Testis (tissue), 3 donors: ENCODE data around the gene PHAF1. TPM values are rescaled to one million over a fixed set of nuclear protein-coding genes. Genes with fewer than 3 reads are reported as not detected.

ENCODE experiments used
- DNase-seq: peaks from one replicate; pipeline ENCODE4 v3.0.0-alpha.2; 2019
- H3K27ac ChIP-seq, 2 donors: fragments of 200-600 bp; sonication (generic); one replicate each; pipeline ENCODE4 v1.5.1; 2019
- H3K27me3 ChIP-seq: fragments of 200-600 bp; sonication (generic); one replicate; pipeline ENCODE4 v1.5.1; 2019
- H3K36me3 ChIP-seq: fragments of 200-600 bp; sonication (generic); one replicate; pipeline ENCODE4 v1.5.1; 2017; ENCODE audit warnings: low read depth; ENCODE audit errors: missing control alignments
- H3K4me1 ChIP-seq: fragments of 200-600 bp; sonication (generic); one replicate; pipeline ENCODE4 v1.5.1; 2019
- H3K4me3 ChIP-seq, 2 donors: fragments of 200-600 bp; sonication (generic); one replicate each; pipeline ENCODE4 v1.5.1; 2017 to 2019
- H3K9me3 ChIP-seq: fragments of 200-600 bp; sonication (generic); one replicate; pipeline ENCODE4 v1.5.1; 2017
- CTCF ChIP-seq, 3 experiments: fragments of 450-650 bp in 2 of 3; fragments of 200-600 bp in 1 of 3; sonication (generic) in 1 of 3; IDR thresholded peaks; one replicate each; pipeline ENCODE4 v1.5.1; 2016 to 2019; ENCODE audit warnings: antibody characterized with exemption in 3 of 3, mild to moderate bottlenecking in 2 of 3, moderate library complexity in 1 of 3
- POLR2A ChIP-seq: fragments of 450-650 bp; IDR thresholded peaks from one replicate; pipeline ENCODE4 v1.6.1; 2017; ENCODE audit warnings: antibody characterized with exemption, mild to moderate bottlenecking, moderate library complexity
- WGBS, 2 donors: methylation state at CpG; one replicate each; pipeline ENCODE4 v1.1.5; 2018; 5-methylcytosine and 5-hydroxymethylcytosine counted together
- intact Hi-C: fragments of 100-400 bp; cut with DNase I; formaldehyde crosslinking; loops from one replicate; pipeline ENCODE4 v1.15.1; 2023; ENCODE audit warnings: low total_unique reads
- polyA plus RNA-seq: library from polyadenylated mRNA; stranded (reverse); fragments of 350-450 nt; fragmentation: Illumina TruSeq; extraction: RNeasy Lipid Tissue Mini Kit (QIAGEN cat#74804); gene quantifications from one replicate; pipeline ENCODE4 v1.2.3, GENCODE V29; 2014; ENCODE audit warnings: low read depth, low replicate concordance; ENCODE audit not compliant: insufficient read depth
- total RNA-seq, 2 donors: library from RNA; depleted of rRNA; stranded (reverse); fragments of >200 nt; gene quantifications; one replicate each; pipeline ENCODE4 v1.2.3, GENCODE V29; 2016

PHAF1 gene
- total and polyA plus RNA-seq, 3 donors from 2014 or later = 31.2 to 41.6 (median 32.6) TPM

- no peak for TF ChIP-seq CTCF (IDR thresholded peaks at IDR 0.05)
- no peak for TF ChIP-seq POLR2A
- 42 to 62% methylated on average over 6 to 18 of the region's 18 CpGs for WGBS, 2 donors
- Histone ChIP-seq H3K27me3 (no peaks in the 10 kb centered on the region), H3K27ac (no peak overlapping the region), H3K4me3 (no peak overlapping the region), H3K9me3 (no peaks in the 10 kb centered on the region), H3K36me3 (no peaks in the 10 kb centered on the region), H3K4me1 (peaks cover 32% of the 10 kb centered on the region)
- DNase-seq = no peak
- intact Hi-C loops = no loop called here
Observed at GRCh38 chr16:67166110-67166547, 56.4 kb downstream of the PHAF1 start.

GRCh38 chr16:67166598-67167168 lies 56.9 kb downstream of the PHAF1 start:
- WGBS, 2 donors = 81 to 84% methylated on average over 4 to 5 of the region's 5 CpGs
- no peak for DNase-seq
- no peak overlapping the region for H3K27ac ChIP-seq
- H3K27me3 ChIP-seq = no peaks in the 10 kb centered on the region
- no peak overlapping the region for H3K4me3 ChIP-seq
- no peaks in the 10 kb centered on the region for H3K9me3 ChIP-seq
- no peaks in the 10 kb centered on the region for H3K36me3 ChIP-seq
- no peak for TF ChIP-seq CTCF (IDR thresholded peaks at IDR 0.05)
- TF ChIP-seq POLR2A = no peak
- intact Hi-C loops = no loop called here
- H3K4me1 ChIP-seq = peaks cover 31% of the 10 kb centered on the region

GRCh38 chr16:67167588-67167987 lies 57.8 kb downstream of the PHAF1 start:
- no peaks in the 10 kb centered on the region for H3K36me3 ChIP-seq
- TF ChIP-seq POLR2A = no peak
- no peak for TF ChIP-seq CTCF (IDR thresholded peaks at IDR 0.05)
- WGBS, 2 donors = 89 to 100% methylated on average over 3 to 6 of the region's 7 CpGs
- no peak for DNase-seq
- H3K4me3 ChIP-seq = no peak overlapping the region
- intact Hi-C loops = no loop called here
- H3K9me3 ChIP-seq = no peaks in the 10 kb centered on the region
- H3K27me3 ChIP-seq = no peaks in the 10 kb centered on the region
- peaks cover 31% of the 10 kb centered on the region for H3K4me1 ChIP-seq
- no peak overlapping the region for H3K27ac ChIP-seq

GRCh38 chr16:67169011-67169451 lies 59.3 kb downstream of the PHAF1 start:
- intact Hi-C loops = no loop called here
- no peak for DNase-seq
- Histone ChIP-seq H3K27ac (peak overlapping the region in 1 of 2 donors; percentile 90), H3K36me3 (no peaks in the 10 kb centered on the region), H3K4me3 (no peak overlapping the region), H3K27me3 (no peaks in the 10 kb centered on the region), H3K9me3 (no peaks in the 10 kb centered on the region), H3K4me1 (peaks cover 39% of the 10 kb centered on the region)
- TF ChIP-seq CTCF (IDR thresholded peaks at IDR 0.05) (no peak), POLR2A (no peak)
- WGBS, 2 donors = 40 to 67% methylated on average over 2 to 8 of the region's 9 CpGs

- intact Hi-C loops = no loop called here
Observed at GRCh38 chr16:67169642-67170167, 60.0 kb downstream of the PHAF1 start.

More at GRCh38 chr16:67169642-67170167, 60.0 kb downstream of the PHAF1 start:
- peak; percentile 60 for DNase-seq
- H3K9me3 ChIP-seq = no peaks in the 10 kb centered on the region
- 4% methylated on average over 21 to 24 of the region's 24 CpGs for WGBS, 2 donors
- H3K4me3 ChIP-seq = peak overlapping the region; percentile 32 to 52
- H3K27me3 ChIP-seq = no peaks in the 10 kb centered on the region
- peaks cover 44% of the 10 kb centered on the region for H3K4me1 ChIP-seq
- H3K36me3 ChIP-seq = no peaks in the 10 kb centered on the region
- TF ChIP-seq CTCF (IDR thresholded peaks at IDR 0.05) (peak in 2 of 3 experiments; percentile 39 to 57), POLR2A (no peak)
- peak overlapping the region; percentile 88 to 90 for H3K27ac ChIP-seq
